ENCODE measurements around the gene DNAH5.

DNAH5 gene

GRCh38 chr5:13945271-13945670, 783 bp upstream of the DNAH5 start:
- in situ Hi-C loops (cut with MboI; ENCODE audit: low sequenced_read_pairs, unreplicated experiment) = no loop called here
- DNase-seq (ENCODE audit: low spot score) = no peak
- TF ChIP-seq CTCF (IDR thresholded peaks at IDR 0.05; ENCODE audit: borderline replicate concordance, control extremely low read depth, extremely low read depth, insufficient read depth, missing control alignments) = no peak

GRCh38 chr5:13943676-13944075, 812 bp downstream of the DNAH5 start:
- DNase-seq (ENCODE audit: low spot score) = no peak
- no peak for TF ChIP-seq CTCF (IDR thresholded peaks at IDR 0.05; ENCODE audit: borderline replicate concordance, control extremely low read depth, extremely low read depth, insufficient read depth, missing control alignments)
- in situ Hi-C loops (cut with MboI; ENCODE audit: low sequenced_read_pairs, unreplicated experiment) = no loop called here

GRCh38 chr5:13941468-13941867, 3.0 kb downstream of the DNAH5 start:
- DNase-seq (ENCODE audit: low spot score) = no peak
- in situ Hi-C loops (cut with MboI; ENCODE audit: low sequenced_read_pairs, unreplicated experiment) = no loop called here
- no peak for TF ChIP-seq CTCF (IDR thresholded peaks at IDR 0.05; ENCODE audit: borderline replicate concordance, control extremely low read depth, extremely low read depth, insufficient read depth, missing control alignments)

- DNase-seq (ENCODE audit: low spot score) = no peak
- TF ChIP-seq CTCF (IDR thresholded peaks at IDR 0.05; ENCODE audit: borderline replicate concordance, control extremely low read depth, extremely low read depth, insufficient read depth, missing control alignments) = no peak
- in situ Hi-C loops (cut with MboI; ENCODE audit: low sequenced_read_pairs, unreplicated experiment) = no loop called here
Measured at GRCh38 chr5:13939638-13940037, 4.8 kb downstream of the DNAH5 start.

- in situ Hi-C loops (cut with MboI; ENCODE audit: low sequenced_read_pairs, unreplicated experiment) = no loop called here
- TF ChIP-seq CTCF (IDR thresholded peaks at IDR 0.05; ENCODE audit: borderline replicate concordance, control extremely low read depth, extremely low read depth, insufficient read depth, missing control alignments) = no peak
Measured at GRCh38 chr5:13934921-13935320, 9.6 kb downstream of the DNAH5 start.

GRCh38 chr5:13934125-13934524, 10.4 kb downstream of the DNAH5 start:
- in situ Hi-C loops (cut with MboI; ENCODE audit: low sequenced_read_pairs, unreplicated experiment) = no loop called here
- DNase-seq (ENCODE audit: low spot score) = no peak
- no peak for TF ChIP-seq CTCF (IDR thresholded peaks at IDR 0.05; ENCODE audit: borderline replicate concordance, control extremely low read depth, extremely low read depth, insufficient read depth, missing control alignments)

More at GRCh38 chr5:13934921-13935320, 9.6 kb downstream of the DNAH5 start:
- no peak for DNase-seq (ENCODE audit: low spot score)

- no peak for DNase-seq (ENCODE audit: low spot score)
- TF ChIP-seq CTCF (IDR thresholded peaks at IDR 0.05; ENCODE audit: borderline replicate concordance, control extremely low read depth, extremely low read depth, insufficient read depth, missing control alignments) = no peak
- in situ Hi-C loops (cut with MboI; ENCODE audit: low sequenced_read_pairs, unreplicated experiment) = no loop called here
Measured at GRCh38 chr5:13932561-13932960, 11.9 kb downstream of the DNAH5 start.

Data from GM13976 (cell line).